Fibroblast of peridontal ligament (primary cell): ENCODE measurements around the gene KPNB1.
"Not testable (repeated sequence)": the region's sequence is repeated elsewhere in the genome, so short reads cannot be mapped to it uniquely, and the experiment has no call there.

Experiments
- DNase-seq: peaks from one replicate; pipeline ENCODE4 v3.0.0-alpha.2; 2010; ENCODE audit errors: extremely low read depth

The KPNB1 gene

GRCh38 chr17:47676510-47677165 is 26.9 kb downstream of the KPNB1 start:
- no peak for DNase-seq

- DNase-seq, result no peak
Observed at GRCh38 chr17:47678196-47678595, 28.5 kb downstream of the KPNB1 start.

- DNase-seq, result no peak
Observed at GRCh38 chr17:47682138-47682537, 32.4 kb downstream of the KPNB1 start.

DNA sequence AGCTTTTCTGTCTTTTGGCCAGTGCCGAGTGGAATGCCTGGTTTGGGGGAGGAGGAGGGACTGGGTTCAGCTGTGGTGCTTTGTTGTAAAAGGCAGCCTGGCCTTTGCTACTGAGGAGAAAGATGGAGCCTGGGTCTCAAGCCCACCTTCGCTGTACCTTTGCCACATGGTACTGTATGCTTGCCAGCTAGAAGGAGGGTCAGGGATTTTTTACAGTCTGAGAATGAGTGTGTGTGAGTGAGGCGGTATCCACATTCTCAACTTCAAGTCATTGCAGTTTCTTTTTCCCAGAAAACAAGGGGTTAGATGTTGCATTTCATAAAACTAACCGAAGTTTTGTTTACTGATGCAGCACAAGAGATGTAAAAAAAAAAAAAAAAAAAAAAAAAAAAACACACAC is 33.0 kb downstream of the KPNB1 start:
- DNase-seq, result not testable (repeated sequence)

- no peak for DNase-seq
Observed at GRCh38 chr17:47684025-47684424, 34.3 kb downstream of the KPNB1 start.

DNA sequence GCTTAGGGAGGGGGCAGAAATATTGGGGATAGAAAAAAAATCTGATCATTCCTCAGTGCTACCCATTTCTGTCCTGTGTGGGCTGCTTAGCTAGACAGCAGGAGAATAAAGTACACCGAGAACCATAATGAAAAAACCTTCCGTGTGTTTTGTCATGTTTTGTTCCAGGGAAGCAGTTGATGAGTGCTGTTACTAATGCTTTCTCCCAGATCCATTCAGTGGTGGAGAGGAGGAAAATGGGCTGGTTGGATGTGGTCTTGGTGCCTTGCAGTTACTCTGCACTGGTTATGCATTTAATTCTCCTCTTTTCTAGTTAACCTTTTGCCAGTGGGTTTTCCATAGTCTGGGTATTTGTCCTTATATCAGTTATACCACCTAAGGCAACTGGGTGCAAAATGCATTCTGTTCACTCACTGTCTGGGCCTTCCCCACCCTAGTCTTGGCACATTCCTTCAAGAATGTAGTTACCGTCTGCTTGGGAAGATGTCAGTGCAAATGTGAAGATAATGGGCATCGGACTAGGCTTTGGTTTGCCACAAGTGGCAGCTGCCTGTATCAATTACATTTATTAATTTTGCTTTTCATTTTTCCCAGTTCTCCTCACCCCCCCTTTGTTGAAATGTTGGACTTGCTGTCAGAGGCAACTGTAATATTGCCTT is 34.9 kb downstream of the KPNB1 start:
- DNase-seq, result no peak

GRCh38 chr17:47685556-47686275 is 36.0 kb downstream of the KPNB1 start:
- DNase-seq, result no peak

DNA sequence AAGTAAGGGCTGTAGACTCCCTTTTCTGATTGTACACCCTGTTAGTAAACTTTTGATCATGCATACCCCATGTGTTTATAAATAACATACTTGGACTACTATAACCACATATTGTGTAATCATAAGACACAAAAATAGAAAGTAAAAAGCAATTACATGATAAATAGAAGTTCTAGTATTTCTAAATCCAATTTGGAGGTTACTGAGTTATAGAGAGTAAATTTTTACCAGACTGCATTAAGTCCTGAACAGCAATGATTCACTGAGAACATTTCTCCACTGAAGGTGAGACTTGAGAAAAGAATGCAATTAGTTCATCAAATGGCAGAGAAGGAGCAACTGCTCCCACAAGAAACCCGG is 36.5 kb downstream of the KPNB1 start:
- DNase-seq, result peak; percentile 71

DNA sequence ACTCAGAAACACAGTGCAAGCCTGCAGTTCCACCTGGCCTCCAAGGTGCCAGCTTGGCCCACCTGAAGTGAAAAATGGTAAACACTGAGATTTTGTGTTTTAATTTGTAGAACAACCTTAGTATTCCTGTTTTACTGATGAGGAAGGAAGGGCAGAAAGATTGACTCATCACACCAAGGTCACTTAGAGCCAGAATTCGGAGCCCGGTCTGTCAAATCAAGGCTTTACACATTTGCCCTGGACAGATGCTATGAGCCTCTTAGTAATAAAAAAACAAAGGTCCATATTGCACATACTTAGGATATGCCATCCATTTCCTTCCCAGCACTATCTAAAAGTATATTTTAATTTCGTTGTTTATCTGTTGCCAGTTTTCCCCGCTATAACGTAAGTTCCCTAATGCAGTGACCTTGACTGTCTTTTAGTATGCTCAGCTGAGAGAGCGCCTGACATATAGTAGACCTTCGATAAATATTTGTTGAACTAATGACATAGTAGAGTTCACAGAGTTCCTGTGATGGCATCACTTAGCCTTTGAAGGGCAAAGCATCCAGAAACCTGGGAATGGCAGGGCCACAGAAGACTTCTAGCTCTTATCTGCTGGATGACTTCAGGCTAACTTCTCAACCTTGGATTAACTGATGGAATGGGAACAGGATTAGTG is 37.1 kb downstream of the KPNB1 start:
- no peak for DNase-seq

- DNase-seq, result no peak
Observed at GRCh38 chr17:47687328-47687690, 37.6 kb downstream of the KPNB1 start.

DNA sequence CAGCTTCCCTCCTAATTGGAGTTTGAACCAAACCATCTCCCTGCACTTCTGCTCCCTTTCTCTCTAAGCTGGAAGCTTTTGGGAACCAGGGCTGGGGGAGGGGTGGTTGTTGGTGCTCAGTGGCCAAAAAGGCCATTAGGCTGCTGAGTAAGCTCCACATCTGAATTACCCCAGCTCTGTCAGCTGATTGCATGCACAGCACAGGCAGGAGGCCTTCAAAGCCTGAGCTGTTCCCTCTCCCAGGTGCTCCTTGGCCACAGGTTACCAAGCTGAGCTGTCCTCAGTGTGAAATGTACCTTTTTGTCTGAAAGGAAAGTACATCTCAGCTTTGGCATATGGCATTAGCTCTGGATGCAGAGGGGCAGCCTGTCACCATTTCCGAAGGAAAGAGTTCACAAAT is 38.0 kb downstream of the KPNB1 start:
- peak; percentile 51 for DNase-seq

DNA sequence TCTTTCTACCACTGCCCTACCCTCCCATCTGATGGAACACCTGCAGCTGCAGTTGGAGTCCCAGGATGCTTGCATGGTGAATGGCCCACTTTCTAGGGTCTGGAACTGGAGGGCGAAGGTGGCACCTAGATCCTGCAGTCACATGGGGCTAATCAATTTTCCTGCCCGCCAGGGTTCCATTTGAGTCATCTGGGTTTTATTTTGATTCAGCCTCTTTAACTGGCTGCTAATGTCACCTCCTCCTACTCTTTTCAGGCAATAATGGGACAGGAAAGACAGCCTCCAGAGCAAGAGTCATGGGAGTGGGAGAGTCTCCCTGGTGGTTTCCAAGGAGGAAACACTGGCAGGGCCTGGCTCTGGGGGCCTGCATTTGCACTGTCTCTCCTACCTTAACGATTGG is 40.4 kb downstream of the KPNB1 start:
- DNase-seq, result no peak

DNA sequence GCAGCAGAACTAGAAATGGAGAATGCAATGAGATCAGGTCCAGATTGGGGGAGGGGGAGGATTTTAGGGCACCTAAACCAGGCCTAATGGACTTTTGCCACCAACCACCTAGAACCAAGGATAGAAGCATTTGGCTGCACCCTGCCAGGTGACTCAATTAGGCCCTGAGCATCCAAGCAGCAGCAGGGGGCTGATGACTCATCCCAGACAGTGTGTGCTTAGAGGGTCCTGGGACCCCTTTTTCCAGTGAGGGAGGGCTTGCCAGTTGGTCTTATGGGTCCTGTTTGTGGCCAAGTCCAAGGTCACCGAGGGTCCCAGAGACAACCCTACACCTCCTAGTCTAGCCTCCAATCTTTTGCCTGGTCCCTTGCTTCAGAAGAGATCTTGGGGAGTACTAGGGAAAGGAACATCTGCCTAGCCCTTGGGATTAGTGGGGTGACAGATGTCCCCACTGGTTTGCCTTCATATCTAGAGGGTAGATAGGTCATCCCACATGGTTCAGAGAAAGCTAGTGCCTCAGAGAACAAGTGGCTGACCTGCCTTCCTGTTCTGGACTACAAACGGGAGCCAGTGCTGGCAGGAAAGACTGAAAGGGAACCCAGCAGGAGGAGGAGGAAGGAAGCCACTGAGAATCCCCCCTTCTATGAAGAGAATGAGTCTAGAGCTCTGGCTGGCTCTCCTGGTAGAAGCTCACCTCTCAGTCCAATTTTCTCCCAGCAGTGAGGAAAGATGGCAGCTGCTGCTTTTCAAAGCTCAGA is 42.6 kb downstream of the KPNB1 start:
- DNase-seq, result no peak

GRCh38 chr17:47692895-47693730 is 43.4 kb downstream of the KPNB1 start:
- no peak for DNase-seq

DNA sequence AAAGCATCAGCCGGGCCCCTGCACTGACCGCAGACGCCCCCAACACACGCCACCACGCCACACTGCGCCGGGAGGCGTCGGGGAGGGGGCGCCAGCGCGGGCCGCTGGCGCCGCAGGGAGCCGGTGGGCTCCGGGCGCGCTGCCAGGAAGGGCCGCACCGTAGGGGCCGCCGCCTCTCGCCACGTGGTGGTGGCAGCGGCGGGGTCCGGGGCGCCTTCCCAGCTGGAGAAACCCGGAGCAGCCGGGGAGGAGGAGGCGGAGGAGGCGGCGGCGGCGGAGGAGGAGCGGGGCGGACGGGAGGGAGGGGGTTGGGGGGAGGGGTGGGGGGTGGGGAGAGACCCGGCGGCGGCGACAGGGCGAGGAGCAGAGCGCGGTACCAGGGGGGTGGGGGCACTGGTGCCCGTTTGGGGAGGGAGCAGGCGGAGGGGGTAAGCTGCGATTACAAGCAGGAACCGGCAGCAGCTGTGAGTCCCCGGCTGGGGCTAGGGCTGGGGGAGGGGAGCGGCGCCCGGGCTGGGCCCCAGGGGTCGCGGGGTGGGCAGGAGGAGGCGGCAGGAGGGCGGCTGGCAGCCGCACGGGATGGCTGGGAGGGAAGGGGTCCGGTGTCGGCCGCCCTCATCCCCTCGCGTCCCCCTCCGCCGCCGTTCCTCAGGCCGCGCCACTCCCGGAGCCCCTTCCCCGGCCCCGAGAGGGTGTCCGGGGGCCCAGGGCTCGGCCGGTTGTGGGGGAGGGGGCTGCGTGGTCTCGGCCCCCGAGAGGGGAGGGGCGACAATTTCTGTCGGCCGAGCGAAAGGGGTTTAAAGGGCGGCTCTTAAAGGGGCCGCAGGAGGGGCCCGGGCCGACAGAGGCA is 44.2 kb downstream of the KPNB1 start, which contains the start of gene TBKBP1:
TSS of gene TBKBP1 (plus strand) at position 431 of the 850 bp plus-strand sequence. CDS start 1,952 bp downstream, outside the sequence.
- peak; percentile 37 for DNase-seq

DNA sequence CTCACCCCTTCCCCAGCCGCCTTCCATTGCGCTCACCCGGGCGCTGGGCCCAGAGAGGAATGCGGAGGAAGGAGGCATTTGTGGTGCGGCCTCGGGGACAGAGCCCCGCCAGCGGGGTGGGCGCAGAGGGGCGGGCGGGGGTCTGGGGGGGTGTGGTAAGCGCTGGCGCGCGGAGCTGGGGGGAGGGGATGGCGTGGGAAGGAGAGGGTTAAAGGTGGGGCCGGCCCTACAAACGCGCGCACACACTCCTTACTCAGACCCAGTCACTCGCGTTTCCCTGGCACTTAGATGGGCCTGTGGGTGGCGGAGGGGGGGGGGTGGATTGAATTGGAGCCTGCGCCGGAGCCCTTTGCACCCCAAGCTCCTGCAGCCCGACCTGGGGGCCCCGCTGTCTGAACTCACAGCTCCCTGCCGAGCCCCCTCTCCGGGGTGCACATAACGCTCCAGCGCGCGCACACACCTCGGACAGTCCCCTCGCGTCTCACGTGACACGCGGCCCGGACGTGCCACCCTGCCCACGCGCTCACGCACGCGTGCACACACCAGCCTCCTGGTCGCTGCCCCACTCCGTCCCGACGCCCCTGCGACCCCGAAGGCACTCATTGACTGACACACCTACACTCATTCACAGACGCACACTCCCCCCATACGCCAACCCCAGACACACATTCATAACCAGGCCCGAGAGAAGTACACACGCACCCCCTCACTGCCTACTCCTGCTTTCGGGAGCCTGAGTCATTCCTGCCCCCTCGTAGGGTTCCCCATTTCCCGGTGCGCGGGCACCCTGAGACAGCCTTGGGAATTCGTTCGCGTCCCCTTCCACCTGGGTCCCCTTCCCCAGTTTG is 45.1 kb downstream of the KPNB1 start:
- DNase-seq, result peak; percentile 50

GRCh38 chr17:47695429-47696376 is 46.0 kb downstream of the KPNB1 start:
- DNase-seq, result no peak
